BJ (cell line): ENCODE data around the gene TMEM196. TPM values are rescaled to one million over a fixed set of nuclear protein-coding genes. Genes with fewer than 3 reads are reported as not detected.
"Not testable (repeated sequence)": the region's sequence is repeated elsewhere in the genome, so short reads cannot be mapped to it uniquely, and the experiment has no call there.

Experiments
- CTCF ChIA-PET: fragments of 350-600 bp; formaldehyde crosslinking; extraction: SDS; loops from one replicate; lab custom pipeline; 2021; ENCODE audit warnings: antibody characterized with exemption, inconsistent platforms; lab: Yijun Ruan, JAX
- POLR2A ChIA-PET: fragments of 300-600 bp; sonication (Branson Sonifier 250); formaldehyde crosslinking; extraction: SDS; loops from one replicate; lab custom pipeline; 2021; ENCODE audit warnings: antibody characterized with exemption; lab: Charles Lee
- DNase-seq: peaks from one replicate; pipeline ENCODE4 v3.0.0-alpha.2; 2011; ENCODE audit warnings: low read depth
- H3K27me3 ChIP-seq: 2 replicates; pipeline ENCODE4 v1.6.0; 2011; ENCODE audit warnings: low read length; ENCODE audit not compliant: control insufficient read depth, insufficient read depth
- H3K36me3 ChIP-seq: 2 replicates; pipeline ENCODE4 v1.5.1; 2011; ENCODE audit warnings: low read length; ENCODE audit not compliant: control insufficient read depth, insufficient read depth
- H3K4me3 ChIP-seq: 2 replicates; pipeline ENCODE4 v1.5.1; 2011; ENCODE audit warnings: low read depth, mild to moderate bottlenecking, control low read depth, low read length
- polyA plus RNA-seq: library from polyadenylated mRNA; depleted of rRNA; stranded (reverse); fragments of >200 nt; gene quantifications from 2 replicates; pipeline ENCODE4 v1.2.3, GENCODE V29; 2011
- TF ChIP-seq, protein P1 (sequence below): IDR thresholded peaks from 2 replicates; pipeline ENCODE4 v1.5.1; 2011; ENCODE audit warnings: low read depth, mild to moderate bottlenecking, control low read depth, inconsistent platforms, low read length, moderate library complexity; ENCODE audit not compliant: insufficient read depth

TMEM196 gene
- polyA plus RNA-seq, 1 experiment, result not detected

DNA sequence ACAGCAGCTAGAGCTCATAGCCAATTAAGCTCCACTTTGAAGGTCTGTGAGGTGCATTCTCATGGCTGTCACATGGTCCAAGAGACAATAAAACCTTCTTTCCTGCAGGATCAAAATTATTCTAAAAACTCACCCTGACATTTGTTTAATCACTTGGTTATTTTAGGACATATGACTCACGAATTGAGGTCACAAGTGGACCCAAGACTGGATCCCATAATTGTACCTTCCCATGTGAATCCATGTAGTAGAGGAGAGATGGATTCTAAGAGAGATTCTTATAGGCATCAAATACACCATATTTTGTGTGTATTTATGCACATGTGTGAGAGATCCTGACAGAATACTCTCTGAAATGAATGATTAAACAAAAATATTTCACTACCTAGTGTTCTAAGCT lies 82.7 kb downstream of the TMEM196 start:
- CTCF ChIA-PET, result no interaction called here
- POLR2A ChIA-PET, result no interaction called here
- H3K4me3 ChIP-seq, result no peak overlapping the region
- no peak for DNase-seq
- H3K36me3 ChIP-seq, result no peaks in the 10 kb centered on the region
- TF ChIP-seq, protein P1, sequence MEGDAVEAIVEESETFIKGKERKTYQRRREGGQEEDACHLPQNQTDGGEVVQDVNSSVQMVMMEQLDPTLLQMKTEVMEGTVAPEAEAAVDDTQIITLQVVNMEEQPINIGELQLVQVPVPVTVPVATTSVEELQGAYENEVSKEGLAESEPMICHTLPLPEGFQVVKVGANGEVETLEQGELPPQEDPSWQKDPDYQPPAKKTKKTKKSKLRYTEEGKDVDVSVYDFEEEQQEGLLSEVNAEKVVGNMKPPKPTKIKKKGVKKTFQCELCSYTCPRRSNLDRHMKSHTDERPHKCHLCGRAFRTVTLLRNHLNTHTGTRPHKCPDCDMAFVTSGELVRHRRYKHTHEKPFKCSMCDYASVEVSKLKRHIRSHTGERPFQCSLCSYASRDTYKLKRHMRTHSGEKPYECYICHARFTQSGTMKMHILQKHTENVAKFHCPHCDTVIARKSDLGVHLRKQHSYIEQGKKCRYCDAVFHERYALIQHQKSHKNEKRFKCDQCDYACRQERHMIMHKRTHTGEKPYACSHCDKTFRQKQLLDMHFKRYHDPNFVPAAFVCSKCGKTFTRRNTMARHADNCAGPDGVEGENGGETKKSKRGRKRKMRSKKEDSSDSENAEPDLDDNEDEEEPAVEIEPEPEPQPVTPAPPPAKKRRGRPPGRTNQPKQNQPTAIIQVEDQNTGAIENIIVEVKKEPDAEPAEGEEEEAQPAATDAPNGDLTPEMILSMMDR, result no peak
- no peaks in the 10 kb centered on the region for H3K27me3 ChIP-seq

DNA sequence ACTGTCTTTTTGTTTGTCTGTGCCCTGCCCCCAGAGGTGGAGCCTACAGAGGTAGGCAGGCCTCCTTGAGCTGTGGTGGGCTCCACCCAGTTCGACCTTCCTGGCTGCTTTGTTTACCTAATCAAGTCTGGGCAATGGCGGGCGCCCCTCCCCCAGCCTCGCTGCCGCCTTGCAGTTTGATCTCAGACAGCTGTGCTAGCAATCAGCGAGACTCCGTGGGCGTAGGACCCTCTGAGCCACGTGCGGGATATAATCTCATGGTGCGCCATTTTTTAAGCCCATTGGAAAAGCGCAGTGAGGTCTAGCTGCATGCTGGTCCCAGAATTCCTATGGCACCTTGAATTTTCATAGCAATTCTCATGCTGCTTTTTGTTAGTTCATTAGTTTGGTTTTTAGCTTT lies 84.3 kb downstream of the TMEM196 start:
- POLR2A ChIA-PET, CTCF ChIA-PET: not testable (repeated sequence)

DNA sequence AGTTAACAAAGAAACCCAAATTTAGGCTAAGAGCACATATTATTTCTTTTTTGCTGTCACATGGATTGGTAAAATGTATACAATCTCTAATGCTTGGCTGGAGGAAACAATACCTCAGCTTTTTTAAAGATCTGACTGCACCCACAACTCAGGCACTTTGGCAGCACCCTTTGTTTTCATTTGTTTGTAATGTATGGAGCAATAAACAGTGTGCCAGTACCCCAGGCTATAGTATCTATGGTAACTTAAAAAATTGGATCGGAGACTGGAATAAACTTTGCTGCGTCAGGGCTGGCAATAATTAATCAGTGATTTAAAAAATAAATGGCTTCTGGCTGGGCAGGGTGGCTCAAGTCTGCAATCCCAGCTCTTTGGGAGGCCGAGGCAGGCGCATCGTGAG lies 91.8 kb downstream of the TMEM196 start:
- CTCF ChIA-PET, result no interaction called here
- POLR2A ChIA-PET, result no interaction called here
- DNase-seq, result no peak

More for the DNA sequence above, 84.3 kb downstream of the TMEM196 start:
- H3K27me3 ChIP-seq, DNase-seq, H3K4me3 ChIP-seq, H3K36me3 ChIP-seq: not testable (repeated sequence)

DNA sequence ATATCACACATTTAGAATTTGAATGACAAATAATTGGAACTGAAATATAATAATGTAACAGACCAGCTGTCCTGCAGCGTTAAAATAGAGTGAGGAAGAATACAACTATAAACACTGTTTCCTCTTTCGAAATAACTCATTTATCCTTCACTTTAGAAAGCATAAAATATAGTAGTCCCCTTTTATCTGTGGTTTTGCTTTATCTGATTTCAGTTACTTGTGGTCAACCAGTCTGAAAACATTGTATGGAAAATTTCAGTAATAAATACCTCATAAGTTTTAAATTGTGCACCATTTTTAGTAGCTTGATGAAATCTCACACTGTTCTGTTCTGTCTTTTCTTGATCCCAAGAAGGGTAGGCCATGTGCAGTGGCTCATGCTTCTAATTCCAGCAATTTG lies 96.2 kb downstream of the TMEM196 start:
- no peaks in the 10 kb centered on the region for H3K36me3 ChIP-seq
- ChIA-PET POLR2A (no interaction called here), CTCF (no interaction called here)
- no peak for DNase-seq
- H3K4me3 ChIP-seq, result no peak overlapping the region
- H3K27me3 ChIP-seq, result no peaks in the 10 kb centered on the region
- TF ChIP-seq, protein P1, result no peak

More for the DNA sequence above, 91.8 kb downstream of the TMEM196 start:
- Histone ChIP-seq H3K4me3 (no peak overlapping the region), H3K36me3 (no peaks in the 10 kb centered on the region), H3K27me3 (no peaks in the 10 kb centered on the region)
- TF ChIP-seq, protein P1, result no peak

DNA sequence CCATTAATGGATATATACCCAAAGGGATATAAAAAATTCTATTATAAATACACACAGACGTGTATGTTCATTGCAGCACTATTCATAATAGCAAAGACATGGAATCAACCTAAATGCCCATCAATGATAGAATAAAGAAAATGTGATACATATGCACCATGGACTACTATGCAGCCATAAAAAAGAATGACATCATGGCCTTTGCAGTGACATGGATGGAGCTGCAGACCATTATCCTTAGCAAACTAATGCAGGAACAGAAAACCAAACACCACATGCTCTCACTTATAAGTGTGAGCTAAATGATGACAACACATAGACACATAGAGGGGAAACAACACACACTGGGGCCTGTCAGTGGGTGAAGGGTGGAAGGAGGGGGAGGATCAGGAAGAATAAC lies 97.6 kb downstream of the TMEM196 start:
- no peaks in the 10 kb centered on the region for H3K27me3 ChIP-seq

More for the DNA sequence above, 97.6 kb downstream of the TMEM196 start:
- TF ChIP-seq, protein P1, result no peak
- DNase-seq, result no peak
- ChIA-PET POLR2A (no interaction called here), CTCF (interaction anchor here (0.6 kb wide), 1 partner anchor 982 kb away, joined by 3 read pairs; no protein-coding TSS in a partner anchor)
- H3K4me3 ChIP-seq, result no peak overlapping the region
- H3K36me3 ChIP-seq, result no peaks in the 10 kb centered on the region
